Activated CD4-positive, alpha-beta memory T cell treated with anti-CD3 and anti-CD28 coated beads for 36 hours (primary cell): Measurements from ENCODE around the gene FN3K. TPM values are rescaled to one million over a fixed set of nuclear protein-coding genes. Genes with fewer than 3 reads are reported as not detected.
A peak's percentile ranks its signal among the peaks of the same experiment; 100 is the strongest.
"Not testable (repeated sequence)": the region's sequence is repeated elsewhere in the genome, so short reads cannot be mapped to it uniquely, and the experiment has no call there.

Experiments
- CTCF ChIA-PET: fragments of 350-600 bp; sonication (Branson Sonifier 250); formaldehyde crosslinking; loops from one replicate; lab custom pipeline; 2021; ENCODE audit warnings: antibody characterized with exemption, inconsistent platforms; lab: Charles Lee
- POLR2A ChIA-PET: fragments of 350-600 bp; sonication (Branson Sonifier 250); formaldehyde crosslinking; loops from one replicate; lab custom pipeline; 2021; ENCODE audit warnings: antibody characterized with exemption; lab: Charles Lee
- DNase-seq: peaks from one replicate; pipeline ENCODE4 v3.0.0-alpha.2; 2020
- H3K27ac Mint-ChIP-seq: one replicate; pipeline ENCODE4 v1.8.0; 2021; ENCODE audit warnings: mixed read lengths
- H3K27me3 Mint-ChIP-seq: one replicate; pipeline ENCODE4 v1.8.0; 2021; ENCODE audit warnings: mixed read lengths
- H3K36me3 Mint-ChIP-seq: one replicate; pipeline ENCODE4 v1.8.0; 2021; ENCODE audit warnings: mixed read lengths
- H3K4me1 Mint-ChIP-seq: one replicate; pipeline ENCODE4 v1.8.0; 2021; ENCODE audit warnings: low read depth, mixed read lengths
- H3K4me3 Mint-ChIP-seq: one replicate; pipeline ENCODE4 v1.8.0; 2021; ENCODE audit warnings: mild to moderate bottlenecking, mixed read lengths
- H3K9me3 Mint-ChIP-seq: one replicate; pipeline ENCODE4 v1.8.0; 2021; ENCODE audit warnings: mixed read lengths
- intact Hi-C: fragments of 100-400 bp; cut with micrococcal nuclease; formaldehyde crosslinking; loops from one replicate; pipeline ENCODE4 v1.15.1; 2023
- total RNA-seq, 2 experiments: library from RNA; stranded (reverse); gene quantifications; one replicate each; pipeline ENCODE4 v1.2.3, GENCODE V29; 2021

FN3K gene
- total RNA-seq, 2 experiments from 2014 or later, result 1.6 to 2.3 TPM

GRCh38 chr17:82774456-82774855, 39.0 kb downstream of the FN3K start:
- H3K4me1 Mint-ChIP-seq, H3K9me3 Mint-ChIP-seq, H3K4me3 Mint-ChIP-seq, POLR2A ChIA-PET, DNase-seq, H3K27ac Mint-ChIP-seq, H3K27me3 Mint-ChIP-seq: not testable (repeated sequence)
- CTCF ChIA-PET, result interaction anchor here (0.6 to 3.9 kb wide), 5 partner anchors 9 to 364 kb away, joined by 3 to 25 read pairs (median 4); no protein-coding TSS in a partner anchor
- intact Hi-C loops, result loop anchor here (10.0 kb wide), 1 partner anchor 110 kb away; no protein-coding TSS in a partner anchor
- H3K36me3 Mint-ChIP-seq, result peaks cover 20% of the 10 kb centered on the region

DNA sequence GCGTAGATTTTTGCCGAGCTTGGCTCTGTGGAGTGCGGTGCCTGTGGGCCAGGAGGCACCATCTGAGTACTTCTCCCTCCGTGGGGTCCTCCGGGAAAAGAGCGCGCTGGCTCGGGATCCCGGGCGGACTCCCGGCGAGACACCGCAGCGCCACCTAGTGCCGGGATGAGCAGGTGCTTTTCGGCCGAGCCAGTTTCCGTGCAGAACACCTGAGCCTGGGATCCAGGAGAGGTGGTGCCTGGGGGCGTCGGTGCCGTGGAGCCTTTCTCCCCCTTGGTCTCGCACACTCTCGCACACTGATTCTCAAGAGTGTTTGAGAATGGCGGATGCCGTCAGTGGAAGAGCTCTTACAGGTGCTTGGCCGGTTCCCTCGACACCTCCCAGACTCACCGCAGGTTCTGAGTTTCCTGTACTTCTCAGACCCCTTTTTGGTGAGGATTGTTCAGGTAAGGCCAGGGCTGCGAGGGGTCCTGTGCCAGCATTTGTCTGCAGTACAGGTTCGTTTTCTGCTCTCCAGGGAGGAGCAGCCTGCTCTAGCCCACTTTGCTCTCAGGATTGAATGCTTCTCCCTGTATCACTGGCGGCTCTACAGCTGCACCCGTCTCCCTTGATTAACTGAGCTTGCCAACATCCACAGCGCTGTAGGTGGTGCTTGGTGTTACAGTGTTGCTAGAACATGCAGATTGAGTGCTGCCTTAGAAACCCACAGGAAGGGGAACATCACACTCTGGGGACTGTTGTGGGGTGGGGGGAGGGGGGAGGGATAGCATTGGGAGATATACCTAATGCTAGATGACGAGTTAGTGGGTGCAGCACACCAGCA, 39.8 kb downstream of the FN3K start:
- CTCF ChIA-PET, result interaction anchor here (0.6 to 3.9 kb wide), 8 partner anchors 9 to 425 kb away, joined by 3 to 25 read pairs (median 4); no protein-coding TSS in a partner anchor
- Mint-ChIP-seq H3K36me3 (peaks cover 17% of the 10 kb centered on the region), H3K27me3 (no peaks in the 10 kb centered on the region), H3K27ac (no peak overlapping the region), H3K4me1 (peaks cover 5% of the 10 kb centered on the region), H3K4me3 (no peak overlapping the region), H3K9me3 (no peaks in the 10 kb centered on the region)
- POLR2A ChIA-PET, result no interaction called here
- peak; percentile 52 for DNase-seq
- intact Hi-C loops, result loop anchor here (10.0 kb wide), 1 partner anchor 110 kb away; no protein-coding TSS in a partner anchor

DNA sequence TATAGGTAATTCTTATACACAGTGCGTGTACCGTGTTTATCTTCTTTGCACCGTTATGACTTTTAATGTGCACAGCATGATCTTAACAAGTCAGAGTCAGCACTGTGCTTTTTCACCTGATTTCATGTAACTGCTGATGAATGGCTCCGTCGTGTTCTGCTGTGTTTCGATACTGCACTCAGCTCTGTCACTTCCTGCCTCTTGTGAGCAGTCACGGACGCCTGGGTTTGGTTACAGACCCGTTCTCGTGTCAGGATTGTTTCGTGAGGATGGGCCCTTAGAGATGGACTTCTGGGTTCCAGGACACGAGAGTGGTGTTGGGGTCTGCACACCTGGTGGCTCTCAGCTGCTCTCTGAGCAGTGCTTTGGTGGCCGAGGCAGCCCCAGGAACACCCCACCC, 41.0 kb downstream of the FN3K start:
- ChIA-PET CTCF (interaction anchor here (1.5 to 3.9 kb wide), 3 partner anchors 11 to 108 kb away, joined by 3 to 25 read pairs (median 12); no protein-coding TSS in a partner anchor), POLR2A (no interaction called here)
- Mint-ChIP-seq H3K36me3 (peaks cover 17% of the 10 kb centered on the region), H3K27ac (no peak overlapping the region), H3K9me3 (no peaks in the 10 kb centered on the region), H3K4me1 (peaks cover 5% of the 10 kb centered on the region), H3K4me3 (no peak overlapping the region), H3K27me3 (no peaks in the 10 kb centered on the region)
- intact Hi-C loops, result loop anchor here (10.0 kb wide), 1 partner anchor 112 kb away; no protein-coding TSS in a partner anchor
- no peak for DNase-seq

DNA sequence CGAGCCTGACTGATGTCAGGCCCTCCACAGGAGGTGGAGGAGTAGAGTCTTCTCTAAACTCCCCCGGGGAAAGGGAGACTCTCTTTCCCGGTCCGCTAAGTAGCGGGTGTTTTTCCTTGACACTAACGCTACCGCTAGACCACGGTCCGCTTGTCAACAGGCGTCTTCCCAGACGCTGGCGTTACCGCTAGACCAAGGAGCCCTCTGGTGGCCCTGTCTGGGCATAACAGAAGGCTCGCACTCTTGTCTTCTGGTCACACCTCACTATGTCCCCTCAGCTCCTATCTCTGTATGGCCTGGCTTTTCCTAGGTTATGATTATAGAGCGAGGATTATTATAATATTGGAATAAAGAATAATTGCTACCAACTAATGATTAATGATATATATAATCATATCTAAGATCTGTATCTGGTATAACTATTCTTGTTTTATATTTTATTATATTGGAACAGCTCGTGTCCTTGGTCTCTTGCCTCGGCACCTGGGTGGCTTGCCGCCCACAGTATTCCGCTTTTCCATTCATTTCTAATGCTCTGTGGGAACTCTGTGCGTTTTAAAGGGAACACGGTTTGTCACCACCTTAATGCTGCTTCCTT, 42.5 kb downstream of the FN3K start:
- H3K9me3 Mint-ChIP-seq, H3K27ac Mint-ChIP-seq, H3K4me3 Mint-ChIP-seq, H3K27me3 Mint-ChIP-seq, POLR2A ChIA-PET: not testable (repeated sequence)
- peak; percentile 42 for DNase-seq
- intact Hi-C loops, result loop anchor here (10.0 kb wide), 1 partner anchor 113 kb away; no protein-coding TSS in a partner anchor
- Mint-ChIP-seq H3K36me3 (peaks cover 12% of the 10 kb centered on the region), H3K4me1 (peaks cover 13% of the 10 kb centered on the region)
- CTCF ChIA-PET, result interaction anchor here (0.6 to 3.9 kb wide), 2 partner anchors 20 to 110 kb away, joined by 3 to 25 read pairs; no protein-coding TSS in a partner anchor

DNA sequence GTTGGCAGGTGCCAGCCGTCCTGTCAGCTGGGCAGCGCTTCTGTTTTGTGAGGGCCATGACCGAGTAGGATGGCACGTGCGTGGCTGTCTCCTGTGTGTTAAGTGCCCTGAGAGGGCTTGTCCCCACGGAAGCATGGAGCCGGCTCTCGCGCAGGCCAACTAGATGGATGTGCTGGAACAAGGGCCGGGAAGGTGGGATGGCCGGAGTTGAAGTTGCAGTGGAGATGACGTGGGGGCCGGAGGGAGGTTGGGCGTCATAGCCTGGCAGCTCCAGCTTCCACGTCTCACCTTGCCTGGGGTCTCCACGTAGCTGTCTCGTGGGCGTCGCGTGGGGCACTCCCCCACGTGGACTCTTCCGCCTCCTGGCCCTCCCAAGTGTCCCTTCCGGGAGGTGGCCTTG, 44.1 kb downstream of the FN3K start:
- DNase-seq, result no peak
- peaks cover 14% of the 10 kb centered on the region for H3K4me1 Mint-ChIP-seq
- H3K36me3 Mint-ChIP-seq, result peaks cover 14% of the 10 kb centered on the region
- ChIA-PET CTCF (interaction anchor here (0.7 to 3.1 kb wide), 2 partner anchors 138 to 420 kb away, joined by 4 to 20 read pairs; no protein-coding TSS in a partner anchor), POLR2A (no interaction called here)
- intact Hi-C loops, result loop anchor here (10.0 kb wide), 1 partner anchor 115 kb away; no protein-coding TSS in a partner anchor
- no peaks in the 10 kb centered on the region for H3K9me3 Mint-ChIP-seq
- H3K27me3 Mint-ChIP-seq, result no peaks in the 10 kb centered on the region
- H3K4me3 Mint-ChIP-seq, result no peak overlapping the region
- no peak overlapping the region for H3K27ac Mint-ChIP-seq

- Mint-ChIP-seq H3K27ac (no peak overlapping the region), H3K4me3 (no peak overlapping the region)
- intact Hi-C loops, result no loop called here
Measured at GRCh38 chr17:82780195-82780594, 44.8 kb downstream of the FN3K start.

DNA sequence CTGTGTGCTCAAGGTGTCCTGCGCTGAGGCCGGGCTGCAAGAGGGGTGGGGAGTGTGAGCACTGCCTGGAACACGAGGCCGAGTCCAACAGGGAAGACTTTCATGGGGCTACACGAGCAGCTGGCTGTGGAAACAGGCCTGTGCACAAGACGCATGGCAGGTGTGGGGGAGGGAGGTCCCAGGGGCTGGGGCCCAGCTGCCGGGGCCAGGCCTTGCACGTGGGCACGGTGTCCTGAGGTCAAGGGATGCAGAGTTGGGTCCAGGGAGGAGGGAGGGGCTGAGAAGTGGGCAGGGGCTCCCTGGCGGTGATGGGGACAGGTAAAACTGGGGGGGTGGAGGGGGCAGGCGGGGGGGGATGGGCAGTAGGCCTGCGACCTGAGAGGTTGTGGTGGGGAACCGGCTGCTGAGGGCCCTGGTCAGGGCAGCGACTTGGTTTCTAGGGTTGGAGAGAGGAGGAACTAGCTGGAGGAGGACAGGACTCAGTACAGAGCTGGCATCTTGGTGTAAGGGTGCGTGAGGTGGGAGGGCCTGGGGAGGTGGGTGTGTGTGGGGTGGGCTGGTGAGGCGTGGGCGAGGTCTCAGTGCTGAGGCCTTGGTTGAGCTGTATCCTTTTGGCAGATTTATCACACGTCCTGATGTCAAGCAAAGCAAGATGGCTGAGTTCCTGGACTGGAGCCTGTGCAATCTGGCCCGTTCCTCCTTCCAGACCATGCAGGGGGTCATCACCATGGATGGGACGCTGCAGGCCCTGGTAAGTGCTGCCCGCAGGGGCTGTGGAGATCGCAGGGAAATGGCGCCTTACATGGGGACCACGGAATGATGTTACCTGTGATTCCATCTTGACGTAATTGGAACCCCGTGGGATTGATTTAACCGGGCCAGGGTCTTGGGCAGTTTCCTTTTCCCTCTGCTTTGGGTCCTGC, 45.8 kb downstream of the FN3K start:
- H3K27me3 Mint-ChIP-seq, result no peaks in the 10 kb centered on the region
- H3K4me3 Mint-ChIP-seq, result no peak overlapping the region
- DNase-seq, result no peak
- ChIA-PET CTCF (interaction anchor here (0.7 to 3.1 kb wide), 11 partner anchors 13 to 419 kb away, joined by 3 to 20 read pairs (median 3); no protein-coding TSS in a partner anchor), POLR2A (no interaction called here)
- intact Hi-C loops, result no loop called here
- no peaks in the 10 kb centered on the region for H3K9me3 Mint-ChIP-seq
- peaks cover 15% of the 10 kb centered on the region for H3K36me3 Mint-ChIP-seq
- H3K27ac Mint-ChIP-seq, result no peak overlapping the region
- H3K4me1 Mint-ChIP-seq, result peaks cover 10% of the 10 kb centered on the region

More at GRCh38 chr17:82780195-82780594, 44.8 kb downstream of the FN3K start:
- Mint-ChIP-seq H3K9me3 (no peaks in the 10 kb centered on the region), H3K4me1 (peaks cover 10% of the 10 kb centered on the region), H3K27me3 (no peaks in the 10 kb centered on the region), H3K36me3 (peaks cover 14% of the 10 kb centered on the region)
- ChIA-PET CTCF (interaction anchor here (0.7 to 3.1 kb wide), 2 partner anchors 137 to 420 kb away, joined by 4 to 20 read pairs; no protein-coding TSS in a partner anchor), POLR2A (no interaction called here)
- DNase-seq, result no peak

DNA sequence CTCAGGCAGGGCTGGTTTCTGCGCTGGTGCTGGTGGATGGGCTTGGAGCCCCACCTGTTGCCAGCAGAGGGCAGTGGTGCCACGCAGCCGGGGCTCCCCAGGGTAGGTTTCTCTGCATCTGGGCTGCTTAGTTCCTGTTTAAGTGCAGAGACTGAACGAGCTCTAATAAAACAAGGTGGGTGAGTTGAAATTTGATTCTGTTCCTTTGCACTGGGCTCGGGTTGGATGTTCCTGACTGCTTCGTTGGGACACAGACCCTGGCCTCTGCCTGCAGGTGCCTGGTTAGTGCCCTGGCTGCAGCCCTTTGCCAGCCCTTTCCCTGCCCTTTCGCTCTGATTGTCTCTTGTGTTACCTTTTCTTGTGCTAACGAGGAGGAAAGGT, 46.5 kb downstream of the FN3K start:
- Mint-ChIP-seq H3K27me3 (no peaks in the 10 kb centered on the region), H3K9me3 (no peaks in the 10 kb centered on the region), H3K4me3 (no peak overlapping the region), H3K4me1 (peaks cover 10% of the 10 kb centered on the region), H3K27ac (peak overlapping the region; percentile 38), H3K36me3 (peaks cover 15% of the 10 kb centered on the region)
- intact Hi-C loops, result loop anchor here (1.0 kb wide), 1 partner anchor 111 kb away; no protein-coding TSS in a partner anchor
- POLR2A ChIA-PET, result no interaction called here
- DNase-seq, result peak; percentile 88
- CTCF ChIA-PET, result interaction anchor here (0.6 to 3.1 kb wide), 18 partner anchors 14 to 418 kb away, joined by 3 to 20 read pairs (median 4); no protein-coding TSS in a partner anchor

GRCh38 chr17:82782657-82783207, 47.3 kb downstream of the FN3K start:
- Mint-ChIP-seq H3K9me3 (no peaks in the 10 kb centered on the region), H3K27ac (no peak overlapping the region), H3K4me1 (peaks cover 10% of the 10 kb centered on the region), H3K27me3 (no peaks in the 10 kb centered on the region), H3K36me3 (peaks cover 9% of the 10 kb centered on the region), H3K4me3 (no peak overlapping the region)
- ChIA-PET CTCF (interaction anchor here (0.8 to 3.1 kb wide), 7 partner anchors 19 to 417 kb away, joined by 3 to 20 read pairs (median 4); no protein-coding TSS in a partner anchor), POLR2A (no interaction called here)
- intact Hi-C loops, result loop anchor here (1.0 kb wide), 1 partner anchor 111 kb away; no protein-coding TSS in a partner anchor
- DNase-seq, result no peak

DNA sequence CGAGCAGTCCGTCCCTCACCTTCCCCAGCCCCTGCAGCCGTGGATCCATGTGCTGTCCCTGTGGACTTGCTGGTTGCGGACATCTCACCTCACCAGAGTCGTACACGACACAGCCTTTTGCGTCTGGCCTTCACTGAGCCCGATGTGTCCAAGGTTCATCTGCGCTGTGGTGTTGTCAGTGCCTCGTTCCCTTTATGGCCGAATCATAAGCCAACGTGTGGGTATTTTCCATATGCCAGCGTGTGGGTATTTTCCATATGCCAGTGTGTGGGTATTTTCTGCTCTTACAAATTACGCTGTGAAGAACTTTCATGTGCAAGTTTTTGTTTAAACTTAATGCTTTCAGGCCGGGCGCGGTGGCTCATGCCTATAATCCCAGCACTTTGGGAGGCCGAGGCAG, 48.1 kb downstream of the FN3K start:
- Mint-ChIP-seq H3K27me3 (no peaks in the 10 kb centered on the region), H3K9me3 (no peaks in the 10 kb centered on the region), H3K4me1 (peaks cover 10% of the 10 kb centered on the region), H3K4me3 (no peak overlapping the region), H3K36me3 (peaks cover 9% of the 10 kb centered on the region), H3K27ac (no peak overlapping the region)
- intact Hi-C loops, result no loop called here
- POLR2A ChIA-PET, result no interaction called here
- CTCF ChIA-PET, result no interaction called here
- DNase-seq, result no peak

DNA sequence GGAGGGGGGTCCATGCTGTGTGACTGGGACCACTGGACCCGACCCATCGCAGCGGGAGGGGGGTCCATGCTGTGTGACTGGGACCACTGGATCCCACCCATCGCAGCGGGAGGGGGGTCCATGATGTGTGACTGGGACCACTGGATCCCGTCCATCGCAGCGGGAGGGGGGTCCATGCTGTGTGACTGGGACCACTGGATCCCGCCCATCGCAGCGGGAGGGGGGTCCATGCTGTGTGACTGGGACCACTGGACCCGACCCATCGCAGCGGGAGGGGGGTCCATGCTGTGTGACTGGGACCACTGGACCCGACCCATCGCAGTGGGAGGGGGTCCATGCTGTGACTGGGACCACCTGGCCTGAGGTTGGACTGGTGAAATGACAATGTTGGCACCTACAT, 50.2 kb downstream of the FN3K start:
- H3K4me3 Mint-ChIP-seq, DNase-seq, H3K27me3 Mint-ChIP-seq, CTCF ChIA-PET, intact Hi-C loops, H3K9me3 Mint-ChIP-seq, H3K27ac Mint-ChIP-seq, H3K4me1 Mint-ChIP-seq, POLR2A ChIA-PET, H3K36me3 Mint-ChIP-seq: not testable (repeated sequence)
